CD4-positive, alpha-beta T cell (primary cell): ENCODE measurements around the gene KLC1. TPM values are rescaled to one million over a fixed set of nuclear protein-coding genes. Genes with fewer than 3 reads are reported as not detected.

Source experiments
- ATAC-seq: fragments of 200-7000 bp; cut with Tn5 transposase; one replicate; pipeline ENCODE4 v1.10.0; 2022; ENCODE audit warnings: mild to moderate bottlenecking; ENCODE audit not compliant: poor library complexity
- CTCF ChIA-PET: fragments of 350-600 bp; sonication (Branson Sonifier 250); formaldehyde crosslinking; loops from one replicate; lab custom pipeline; 2021; ENCODE audit warnings: antibody characterized with exemption, inconsistent platforms; lab: Charles Lee
- POLR2A ChIA-PET: fragments of 350-600 bp; sonication (Branson Sonifier 250); formaldehyde crosslinking; loops from one replicate; lab custom pipeline; 2021; ENCODE audit warnings: antibody characterized with exemption, inconsistent platforms; lab: Charles Lee
- DNase-seq, 14 experiments: peaks; one replicate each; pipeline ENCODE4 v3.0.0-alpha.2; 2013 to 2020; ENCODE audit warnings: mixed read lengths in 2 of 14
- H3K27ac ChIP-seq, 2 donors: one replicate each; pipeline versions ENCODE4 v1.5.1 to v1.7.0; 2013; ENCODE audit warnings: low read length in 2 of 2, low read depth in 1 of 2, mild to moderate bottlenecking in 1 of 2
- H3K27me3 ChIP-seq, 2 experiments: 1 replicate in 1 of 2; 2 replicates in 1 of 2; pipeline versions ENCODE4 v1.6.1 to v1.7.0; 2013; ENCODE audit warnings: low read length in 2 of 2, control low read depth in 1 of 2, mild to moderate bottlenecking in 1 of 2, moderate library complexity in 1 of 2; ENCODE audit not compliant: insufficient read depth in 2 of 2, control insufficient read depth in 1 of 2
- H3K36me3 ChIP-seq: one replicate; pipeline ENCODE4 v1.6.1; 2013; ENCODE audit warnings: low read length, control low read depth; ENCODE audit not compliant: insufficient read depth
- H3K4me1 ChIP-seq: one replicate; pipeline ENCODE4 v1.6.1; 2013; ENCODE audit warnings: low read length, control low read depth; ENCODE audit not compliant: insufficient read depth
- H3K4me3 ChIP-seq: one replicate; pipeline ENCODE4 v1.5.1; 2013; ENCODE audit warnings: mild to moderate bottlenecking, low read length, moderate library complexity
- H3K9me3 ChIP-seq, 2 experiments: 1 replicate in 1 of 2; 2 replicates in 1 of 2; pipeline versions ENCODE4 v1.6.1 to v1.7.0; 2013; ENCODE audit warnings: low read length in 2 of 2, mild to moderate bottlenecking in 2 of 2, control low read depth in 1 of 2, moderate library complexity in 1 of 2; ENCODE audit not compliant: control insufficient read depth in 1 of 2, insufficient read depth in 1 of 2
- H3K27ac Mint-ChIP-seq: one replicate; pipeline ENCODE4 v1.8.0; 2020; ENCODE audit warnings: mixed read lengths
- H3K27me3 Mint-ChIP-seq: one replicate; pipeline ENCODE4 v1.8.0; 2021; ENCODE audit warnings: mixed read lengths
- H3K36me3 Mint-ChIP-seq: one replicate; pipeline ENCODE4 v1.8.0; 2021; ENCODE audit warnings: low read depth, mixed read lengths
- H3K4me1 Mint-ChIP-seq: one replicate; pipeline ENCODE4 v1.8.0; 2021; ENCODE audit warnings: low read depth, mixed read lengths
- H3K4me3 Mint-ChIP-seq: one replicate; pipeline ENCODE4 v1.8.0; 2020; ENCODE audit warnings: mild to moderate bottlenecking, mixed read lengths
- H3K9me3 Mint-ChIP-seq: one replicate; pipeline ENCODE4 v1.8.0; 2020; ENCODE audit warnings: mixed read lengths
- intact Hi-C, 2 experiments: fragments of 100-400 bp; cut with DNase I in 1 of 2; cut with micrococcal nuclease in 1 of 2; formaldehyde crosslinking; loops; one replicate each; pipeline versions ENCODE4 v1.15.1 to v1.9.0; 2023 to 2025; cut with DNase I, micrococcal nuclease
- total RNA-seq, 174 experiments: library from RNA in 2 of 174; stranded (reverse) in 2 of 174; gene quantifications; one replicate each; pipeline ENCODE4 v1.2.3 and lab custom pipeline; 2021 to 2026
- TF ChIP-seq, protein P1 (sequence below): fragments of 200-600 bp; IDR thresholded peaks from one replicate; pipeline ENCODE4 v1.8.0; 2022; ENCODE audit warnings: antibody characterized with exemption, mild to moderate bottlenecking

The KLC1 gene
- total RNA-seq, 2 experiments from 2014 or later = 111 to 119 TPM

DNA sequence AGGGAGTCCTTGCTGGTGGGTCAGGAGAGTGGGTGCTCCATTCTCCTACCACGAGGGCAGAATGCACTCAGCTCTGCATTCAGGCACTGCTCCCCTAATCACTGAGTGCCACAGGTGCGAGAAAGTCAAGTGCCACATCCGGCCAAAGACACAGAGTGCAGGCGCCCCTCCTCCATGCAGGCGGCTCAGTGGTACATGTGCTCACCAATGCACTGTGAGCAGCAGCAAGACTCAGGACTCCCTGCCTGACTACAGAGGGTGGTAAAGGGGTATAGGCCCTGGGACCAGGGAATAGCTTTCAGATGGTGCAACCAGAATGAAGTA, 119.5 kb downstream of the KLC1 start:
- Mint-ChIP-seq H3K27ac (peak overlapping the region; percentile 89), H3K36me3 (peaks cover 33% of the 10 kb centered on the region), H3K4me3 (no peak overlapping the region), H3K9me3 (no peaks in the 10 kb centered on the region), H3K27me3 (no peaks in the 10 kb centered on the region), H3K4me1 (peaks cover 11% of the 10 kb centered on the region)
- H3K36me3 ChIP-seq = peaks cover 14% of the 10 kb centered on the region
- no peaks in the 10 kb centered on the region for H3K9me3 ChIP-seq
- peaks cover 12% of the 10 kb centered on the region for H3K4me1 ChIP-seq
- intact Hi-C loops = no loop called here
- H3K4me3 ChIP-seq = no peak overlapping the region
- no peaks in the 10 kb centered on the region for H3K27me3 ChIP-seq
- CTCF ChIA-PET = interaction anchor here (0.6 kb wide), 1 partner anchor 68 kb away, joined by 3 read pairs; no protein-coding TSS in a partner anchor
- TF ChIP-seq, protein P1, sequence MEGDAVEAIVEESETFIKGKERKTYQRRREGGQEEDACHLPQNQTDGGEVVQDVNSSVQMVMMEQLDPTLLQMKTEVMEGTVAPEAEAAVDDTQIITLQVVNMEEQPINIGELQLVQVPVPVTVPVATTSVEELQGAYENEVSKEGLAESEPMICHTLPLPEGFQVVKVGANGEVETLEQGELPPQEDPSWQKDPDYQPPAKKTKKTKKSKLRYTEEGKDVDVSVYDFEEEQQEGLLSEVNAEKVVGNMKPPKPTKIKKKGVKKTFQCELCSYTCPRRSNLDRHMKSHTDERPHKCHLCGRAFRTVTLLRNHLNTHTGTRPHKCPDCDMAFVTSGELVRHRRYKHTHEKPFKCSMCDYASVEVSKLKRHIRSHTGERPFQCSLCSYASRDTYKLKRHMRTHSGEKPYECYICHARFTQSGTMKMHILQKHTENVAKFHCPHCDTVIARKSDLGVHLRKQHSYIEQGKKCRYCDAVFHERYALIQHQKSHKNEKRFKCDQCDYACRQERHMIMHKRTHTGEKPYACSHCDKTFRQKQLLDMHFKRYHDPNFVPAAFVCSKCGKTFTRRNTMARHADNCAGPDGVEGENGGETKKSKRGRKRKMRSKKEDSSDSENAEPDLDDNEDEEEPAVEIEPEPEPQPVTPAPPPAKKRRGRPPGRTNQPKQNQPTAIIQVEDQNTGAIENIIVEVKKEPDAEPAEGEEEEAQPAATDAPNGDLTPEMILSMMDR = no peak
- H3K27ac ChIP-seq = no peak overlapping the region
- ATAC-seq = peak; percentile 99
- POLR2A ChIA-PET = interaction anchor here (0.5 to 1.2 kb wide), 3 partner anchors 12 to 33 kb away, joined by 3 read pairs; partner anchors contain the start of genes XRCC3 and ZFYVE21
- peak; percentile 20 to 76 (median 46) for DNase-seq

DNA sequence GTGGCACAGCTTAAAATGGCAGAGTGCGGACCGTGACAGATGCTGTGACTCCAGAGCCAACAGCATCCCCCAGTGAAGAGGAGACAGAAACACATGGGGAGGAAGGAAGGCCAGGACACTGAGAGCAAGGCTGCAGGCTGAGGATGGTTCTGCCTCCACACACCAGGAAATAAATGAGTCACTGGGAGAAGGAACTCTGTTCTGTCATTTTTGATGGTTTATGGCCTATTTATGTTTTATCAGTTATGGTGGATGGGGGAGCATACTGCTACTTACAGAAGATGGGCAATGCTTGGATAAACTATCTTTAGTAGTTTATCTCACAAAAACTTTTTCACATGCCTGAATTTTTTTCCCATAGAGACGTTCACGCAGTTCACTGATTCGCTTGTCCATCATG, 120.4 kb downstream of the KLC1 start:
- Histone ChIP-seq H3K36me3 (peaks cover 10% of the 10 kb centered on the region), H3K27me3 (no peaks in the 10 kb centered on the region), H3K9me3 (no peaks in the 10 kb centered on the region), H3K27ac (no peak overlapping the region), H3K4me3 (no peak overlapping the region), H3K4me1 (peaks cover 12% of the 10 kb centered on the region)
- ChIA-PET POLR2A (no interaction called here), CTCF (no interaction called here)
- TF ChIP-seq, protein P1 = no peak
- Mint-ChIP-seq H3K27me3 (no peaks in the 10 kb centered on the region), H3K27ac (no peak overlapping the region), H3K9me3 (no peaks in the 10 kb centered on the region), H3K4me3 (no peak overlapping the region), H3K36me3 (peaks cover 28% of the 10 kb centered on the region), H3K4me1 (peaks cover 11% of the 10 kb centered on the region)
- intact Hi-C loops = no loop called here
- DNase-seq = no peak
- no peak for ATAC-seq

DNA sequence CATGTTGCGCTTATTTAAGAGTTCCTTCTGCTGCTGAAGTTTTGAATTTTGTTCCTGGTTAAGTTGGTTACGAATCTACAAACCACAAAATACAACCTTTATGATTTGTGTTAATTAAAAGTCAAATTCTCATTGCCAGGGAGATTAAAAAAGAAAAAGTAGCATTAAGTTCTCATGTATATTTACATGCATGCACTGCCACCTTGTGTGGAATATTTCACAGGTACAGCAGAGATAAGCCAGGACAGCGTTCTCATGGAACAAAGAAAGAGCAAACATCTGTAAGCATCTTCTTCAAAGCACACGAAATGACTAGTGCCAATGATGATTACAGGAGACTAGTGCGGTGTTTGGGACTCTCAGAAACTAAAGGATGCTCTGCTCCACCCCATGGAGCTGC, 120.8 kb downstream of the KLC1 start:
- no peaks in the 10 kb centered on the region for H3K27me3 ChIP-seq
- H3K4me1 ChIP-seq = peaks cover 12% of the 10 kb centered on the region
- no peak overlapping the region for H3K27ac ChIP-seq
- no peaks in the 10 kb centered on the region for H3K27me3 Mint-ChIP-seq
- peak in 1 of 14 experiments; percentile 11 for DNase-seq
- H3K9me3 Mint-ChIP-seq = no peaks in the 10 kb centered on the region
- peaks cover 7% of the 10 kb centered on the region for H3K36me3 ChIP-seq
- ChIA-PET POLR2A (interaction anchor here (0.7 kb wide), 1 partner anchor 86 kb away, joined by 3 read pairs; no protein-coding TSS in a partner anchor), CTCF (no interaction called here)
- intact Hi-C loops = no loop called here
- ATAC-seq = no peak
- no peak overlapping the region for H3K4me3 Mint-ChIP-seq
- H3K4me1 Mint-ChIP-seq = peaks cover 11% of the 10 kb centered on the region
- H3K36me3 Mint-ChIP-seq = peaks cover 28% of the 10 kb centered on the region
- no peaks in the 10 kb centered on the region for H3K9me3 ChIP-seq
- TF ChIP-seq, protein P1 = no peak
- H3K27ac Mint-ChIP-seq = no peak overlapping the region
- H3K4me3 ChIP-seq = no peak overlapping the region

Other genes with a start within 250 kb of the KLC1 start
- gene MARK3, start 243.8 kb upstream of the KLC1 start, total RNA-seq = 100 to 1,000 TPM; 107 TPM
- 1 to 10 TPM; 5.8 to 6.6 TPM for gene CKB, start 106.4 kb upstream of the KLC1 start, total RNA-seq
- gene TRMT61A, start 100.0 kb upstream of the KLC1 start, total RNA-seq = 1 to 10 TPM; 9.2 to 9.8 TPM
- gene BAG5, start 66.6 kb upstream of the KLC1 start, total RNA-seq = 10 to 100 TPM; 39.4 to 40.3 TPM
- 10 to 100 TPM in 1 of 2 experiments, 1 to 10 TPM in 1; 9.1 to 10.7 TPM for gene COA8, start 66.3 kb upstream of the KLC1 start, total RNA-seq
- gene XRCC3, start 86.2 kb downstream of the KLC1 start, total RNA-seq = 1 to 10 TPM; 4.6 to 4.8 TPM
- gene ZFYVE21, start 86.6 kb downstream of the KLC1 start, total RNA-seq = 1 to 10 TPM; 2.6 to 3.0 TPM
- gene PPP1R13B, start 218.4 kb downstream of the KLC1 start, total RNA-seq = 10 to 100 TPM; 14.3 to 14.4 TPM